Skeletal muscle tissue (tissue), 4 donors: ENCODE results near the gene NRROS. TPM values are rescaled to one million over a fixed set of nuclear protein-coding genes. Genes with fewer than 3 reads are reported as not detected.
"Not testable (repeated sequence)": the region's sequence is repeated elsewhere in the genome, so short reads cannot be mapped to it uniquely, and the experiment has no call there.

Experiments
- H3K27ac ChIP-seq: one replicate; pipeline ENCODE4 v1.7.0; 2013; ENCODE audit warnings: mild to moderate bottlenecking, low read depth, low read length, inconsistent platforms
- H3K27me3 ChIP-seq, 3 donors: one replicate each; pipeline ENCODE4 v1.7.0; 2013; ENCODE audit warnings: low read length in 3 of 3; ENCODE audit not compliant: control insufficient read depth in 3 of 3, insufficient read depth in 3 of 3
- H3K36me3 ChIP-seq, 3 donors: one replicate each; pipeline ENCODE4 v1.7.0; 2013; ENCODE audit warnings: low read length in 3 of 3; ENCODE audit not compliant: control insufficient read depth in 3 of 3, insufficient read depth in 3 of 3
- H3K4me1 ChIP-seq, 3 donors: one replicate each; pipeline ENCODE4 v1.7.0; 2013; ENCODE audit warnings: low read length in 3 of 3, mild to moderate bottlenecking in 3 of 3; ENCODE audit not compliant: control insufficient read depth in 3 of 3, insufficient read depth in 3 of 3
- H3K4me3 ChIP-seq, 3 donors: one replicate each; pipeline ENCODE4 v1.7.0; 2013; ENCODE audit warnings: low read length in 3 of 3
- H3K9ac ChIP-seq, 3 donors: one replicate each; pipeline ENCODE4 v1.7.0; 2013; ENCODE audit warnings: low read length in 3 of 3, mild to moderate bottlenecking in 3 of 3, moderate library complexity in 2 of 3, low read depth in 1 of 3
- H3K9me3 ChIP-seq, 3 donors: one replicate each; pipeline ENCODE4 v1.7.0; 2013; ENCODE audit warnings: low read length in 3 of 3; ENCODE audit not compliant: control insufficient read depth in 3 of 3
- total RNA-seq: library from RNA; depleted of rRNA; stranded (reverse); fragments of >200 nt; gene quantifications from one replicate; pipeline ENCODE4 v1.2.3, GENCODE V29; 2014
- donor health status: Osteomylitis.

NRROS gene
- total RNA-seq: 1.6 TPM

DNA sequence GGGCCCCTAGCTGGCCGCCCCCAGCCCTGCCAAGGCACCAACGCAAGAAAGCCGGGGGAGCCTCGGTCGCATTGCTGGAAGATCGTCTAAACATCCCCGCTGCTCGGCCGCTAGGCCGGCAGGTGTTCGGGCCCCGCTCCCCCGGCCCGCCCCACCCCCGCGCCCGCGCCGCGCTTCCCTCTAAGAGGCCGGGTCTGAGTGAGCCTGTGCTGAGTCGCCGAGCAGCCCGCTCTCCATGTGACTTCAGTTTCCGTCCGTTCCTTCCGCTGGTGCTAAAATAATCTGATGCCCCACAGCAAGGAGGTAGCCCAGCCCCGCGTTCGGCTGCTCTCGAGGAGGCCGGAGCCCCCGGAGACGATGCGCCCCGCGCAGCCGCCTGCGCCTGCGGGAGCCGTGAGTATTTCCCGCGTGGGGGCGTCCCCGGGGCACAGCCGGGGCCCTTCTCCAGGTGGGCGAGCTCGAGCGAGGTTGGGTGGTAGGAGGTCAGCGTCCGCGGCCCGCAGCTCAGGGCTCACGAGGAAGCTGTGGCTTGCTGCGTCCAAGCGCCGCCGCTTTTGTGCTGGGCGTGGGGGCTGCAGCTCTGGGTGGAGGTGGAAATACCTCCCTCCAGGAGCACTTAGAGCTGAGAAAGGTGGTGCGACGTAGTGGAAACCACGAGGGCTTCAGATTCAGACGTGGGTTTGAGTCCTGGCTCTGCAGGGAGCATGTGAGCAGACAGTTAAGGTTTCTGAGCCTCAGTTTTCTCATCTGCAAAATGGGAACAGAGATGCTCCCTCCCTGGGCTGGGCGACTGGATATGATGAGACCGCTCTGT lies at the start of gene NRROS:
TSS of gene NRROS (plus strand) at position 212 of the 814 bp plus-strand sequence. CDS start 14,846 bp downstream, outside the sequence.
- H3K4me3 ChIP-seq: peak within 1 kb of the TSS; percentile 70 to 78 (median 71)
- H3K36me3 ChIP-seq: no peaks in the 10 kb centered on the region
- peaks cover 20 to 31% (median 27%) of the 10 kb centered on the region in 3 donors for H3K27me3 ChIP-seq
- H3K9ac ChIP-seq: peak within 1 kb of the TSS; percentile 56 to 72 (median 57)
- H3K27ac ChIP-seq: peak within 1 kb of the TSS; percentile 52
- no peaks in the 10 kb centered on the region for H3K9me3 ChIP-seq
- peaks cover 0 to 17% (median 3%) of the 10 kb centered on the region in 3 donors for H3K4me1 ChIP-seq

DNA sequence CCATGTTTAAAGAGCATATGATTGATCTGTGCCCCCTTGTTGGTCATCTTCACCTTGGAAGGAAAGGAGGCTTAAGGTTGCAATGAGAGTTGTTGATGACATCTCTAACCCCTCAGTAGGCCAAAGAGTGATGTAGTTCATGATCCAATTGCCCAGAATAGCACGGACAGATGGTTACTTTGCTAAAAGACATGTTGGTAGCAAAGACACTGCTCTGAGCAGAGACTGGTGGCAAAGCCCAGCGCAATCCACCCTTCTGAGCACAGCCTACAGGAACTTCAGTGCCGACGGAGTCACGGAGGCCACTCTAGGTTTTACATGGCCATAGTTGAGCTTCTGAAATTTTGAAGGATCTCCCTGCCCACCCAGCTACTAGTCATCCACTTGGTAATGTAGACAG lies 49.2 kb upstream of the NRROS start:
- H3K4me3 ChIP-seq: peak overlapping the region in 2 of 3 donors; percentile 11 to 41
- peaks cover 0 to 8% (median 4%) of the 10 kb centered on the region in 3 donors for H3K4me1 ChIP-seq
- peaks cover 0 to 1% (median 0%) of the 10 kb centered on the region in 3 donors for H3K27me3 ChIP-seq
- H3K27ac ChIP-seq: no peak overlapping the region
- H3K9me3 ChIP-seq: no peaks in the 10 kb centered on the region
- H3K9ac ChIP-seq: peak overlapping the region in 1 of 3 donors; percentile 71
- H3K36me3 ChIP-seq: no peaks in the 10 kb centered on the region

DNA sequence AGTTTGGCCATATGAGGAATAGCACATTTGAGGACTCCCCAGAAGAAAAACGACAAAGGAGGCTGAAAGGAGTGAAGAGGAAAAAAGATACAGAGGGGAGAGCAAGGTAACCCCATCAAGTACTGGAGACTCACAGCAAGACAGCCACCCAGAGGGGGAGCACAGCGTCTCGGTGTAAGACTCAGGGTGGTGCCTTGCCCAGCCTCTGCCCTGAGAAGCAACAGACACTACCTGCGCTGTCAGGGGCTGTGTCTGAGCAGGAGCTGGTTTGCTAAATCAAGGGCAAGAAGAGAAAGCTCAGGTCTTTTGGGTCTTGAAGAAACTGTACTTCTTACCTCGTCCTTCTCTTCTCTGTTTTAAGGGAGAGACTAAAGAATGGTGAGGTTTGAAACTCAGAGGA lies 43.1 kb upstream of the NRROS start:
- H3K4me1 ChIP-seq: no peaks in the 10 kb centered on the region
- H3K27me3 ChIP-seq: peaks cover 3 to 4% (median 3%) of the 10 kb centered on the region in 3 donors
- peaks cover 0 to 3% (median 0%) of the 10 kb centered on the region in 3 donors for H3K36me3 ChIP-seq
- no peaks in the 10 kb centered on the region for H3K9me3 ChIP-seq
- no peak overlapping the region for H3K4me3 ChIP-seq
- H3K27ac ChIP-seq: no peak overlapping the region
- H3K9ac ChIP-seq: no peak overlapping the region

GRCh38 chr3:196597971-196598733 lies 41.3 kb upstream of the NRROS start:
- H3K4me1 ChIP-seq, H3K4me3 ChIP-seq, H3K9me3 ChIP-seq, H3K27me3 ChIP-seq, H3K27ac ChIP-seq, H3K9ac ChIP-seq, H3K36me3 ChIP-seq: not testable (repeated sequence)

DNA sequence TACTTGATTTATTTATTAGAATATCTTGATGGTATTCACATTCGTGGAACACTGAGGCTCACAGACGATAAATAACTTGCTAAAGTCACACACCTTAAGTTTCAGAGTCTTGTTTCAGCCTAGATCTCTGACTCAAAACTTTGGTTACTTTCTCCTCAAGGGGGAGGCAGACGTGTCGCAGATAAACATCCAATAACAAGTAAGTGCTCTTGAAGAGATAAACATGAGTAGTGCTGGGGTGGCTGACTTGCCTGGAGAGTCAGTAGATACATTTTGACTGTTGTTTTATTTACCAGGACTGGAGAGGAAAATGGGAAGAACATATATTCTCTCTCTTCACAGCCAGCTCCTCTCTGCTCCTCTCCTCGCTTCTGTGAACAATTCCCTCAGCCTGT lies 39.8 kb upstream of the NRROS start:
- Histone ChIP-seq H3K4me3 (no peak overlapping the region), H3K27ac (no peak overlapping the region), H3K9me3 (no peaks in the 10 kb centered on the region), H3K36me3 (peaks cover 0 to 3% (median 0%) of the 10 kb centered on the region in 3 donors), H3K9ac (no peak overlapping the region), H3K4me1 (peaks cover 0 to 6% (median 0%) of the 10 kb centered on the region in 3 donors), H3K27me3 (peaks cover 3 to 6% (median 4%) of the 10 kb centered on the region in 3 donors)

DNA sequence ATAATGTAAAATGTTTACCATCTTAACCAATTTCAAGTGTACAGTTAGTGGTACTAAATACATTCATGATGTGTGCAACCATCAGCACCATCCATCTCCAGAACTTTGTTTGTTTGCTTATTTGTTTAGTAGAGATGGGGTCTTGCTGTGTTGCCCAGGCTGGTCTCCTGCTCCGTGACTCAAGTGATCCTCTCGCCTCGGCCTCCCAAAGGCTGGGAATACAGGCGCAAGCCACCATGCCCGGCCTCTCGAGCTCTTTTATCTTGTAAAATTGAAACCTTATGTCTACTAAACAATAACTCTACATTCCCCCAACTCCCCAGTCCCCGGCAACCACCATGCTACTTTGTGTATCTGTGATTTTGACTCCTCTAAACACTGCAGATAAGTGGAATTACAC lies 39.1 kb upstream of the NRROS start:
- H3K27ac ChIP-seq: no peak overlapping the region
- no peak overlapping the region for H3K9ac ChIP-seq
- peaks cover 0 to 3% (median 0%) of the 10 kb centered on the region in 3 donors for H3K36me3 ChIP-seq
- H3K4me3 ChIP-seq: no peak overlapping the region
- peaks cover 0 to 6% (median 0%) of the 10 kb centered on the region in 3 donors for H3K4me1 ChIP-seq
- no peaks in the 10 kb centered on the region for H3K9me3 ChIP-seq
- H3K27me3 ChIP-seq: peaks cover 1 to 6% (median 4%) of the 10 kb centered on the region in 3 donors

DNA sequence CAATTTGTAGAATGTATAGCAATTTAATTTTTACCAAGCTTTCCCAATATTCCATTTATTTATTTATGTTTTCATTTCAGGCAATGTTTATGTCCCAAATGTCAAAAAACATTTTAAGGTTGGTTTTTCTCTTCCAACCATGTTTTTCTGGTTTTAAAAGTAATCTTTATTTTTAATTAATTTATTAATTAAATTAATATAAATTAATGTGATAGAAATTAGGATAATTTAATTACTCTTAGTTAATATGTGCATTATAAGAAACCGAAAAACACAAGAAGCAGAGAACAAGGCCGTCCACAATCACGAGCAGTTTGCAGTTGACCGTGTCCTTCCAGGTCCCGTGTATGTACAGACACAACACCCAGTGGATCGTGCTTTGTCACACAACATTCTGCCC lies 36.8 kb upstream of the NRROS start:
- no peaks in the 10 kb centered on the region for H3K9me3 ChIP-seq

GRCh38 chr3:196603683-196604082 lies 35.8 kb upstream of the NRROS start:
- Histone ChIP-seq H3K4me3 (no peak overlapping the region), H3K4me1 (peaks cover 0 to 6% (median 0%) of the 10 kb centered on the region in 3 donors), H3K36me3 (no peaks in the 10 kb centered on the region), H3K9me3 (no peaks in the 10 kb centered on the region), H3K27ac (no peak overlapping the region), H3K27me3 (peaks cover 0 to 2% (median 0%) of the 10 kb centered on the region in 3 donors), H3K9ac (no peak overlapping the region)

More for the DNA sequence above, 36.8 kb upstream of the NRROS start:
- Histone ChIP-seq H3K27me3 (peaks cover 0 to 2% (median 0%) of the 10 kb centered on the region in 3 donors), H3K9ac (no peak overlapping the region), H3K4me1 (peaks cover 0 to 6% (median 0%) of the 10 kb centered on the region in 3 donors), H3K36me3 (no peaks in the 10 kb centered on the region), H3K27ac (no peak overlapping the region), H3K4me3 (no peak overlapping the region)

DNA sequence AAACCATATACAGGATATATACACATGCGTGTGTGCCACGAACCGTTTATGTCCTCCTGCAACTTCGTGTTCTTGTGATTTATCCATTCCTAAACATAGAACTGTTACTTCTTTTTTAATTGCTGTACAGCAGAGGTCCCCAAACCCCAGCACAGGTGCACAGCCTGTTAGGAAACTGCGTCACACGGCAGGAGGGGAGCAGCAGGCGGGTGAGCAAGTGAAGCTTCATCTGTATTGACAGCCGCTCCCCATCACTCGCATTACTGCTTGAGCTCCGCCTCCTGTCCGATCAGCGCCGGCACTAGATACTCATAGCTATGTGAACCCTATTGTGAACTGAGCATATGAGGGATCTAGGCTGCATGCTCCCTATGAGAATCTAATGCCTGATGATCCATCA lies 34.9 kb upstream of the NRROS start:
- Histone ChIP-seq H3K27me3 (peaks cover 0 to 2% (median 0%) of the 10 kb centered on the region in 3 donors), H3K4me3 (no peak overlapping the region), H3K36me3 (no peaks in the 10 kb centered on the region), H3K27ac (no peak overlapping the region), H3K9me3 (no peaks in the 10 kb centered on the region), H3K9ac (no peak overlapping the region), H3K4me1 (peaks cover 0 to 6% (median 0%) of the 10 kb centered on the region in 3 donors)
